HS-5 (cell line): ENCODE results near the gene CFAP90.

Experiments used
- DNase-seq: peaks from one replicate; pipeline ENCODE4 v3.0.0-alpha.2; 2012; ENCODE audit warnings: low read depth

Gene CFAP90

GRCh38 chr5:7868427-7868772, 17.5 kb upstream of the CFAP90 start:
- no peak for DNase-seq

- DNase-seq = no peak
Measured at GRCh38 chr5:7867260-7867659, 16.3 kb upstream of the CFAP90 start.

- DNase-seq = no peak
Measured at GRCh38 chr5:7866196-7866595, 15.3 kb upstream of the CFAP90 start.

GRCh38 chr5:7857926-7858632, 7.1 kb upstream of the CFAP90 start:
- DNase-seq = no peak

GRCh38 chr5:7857361-7857760, 6.4 kb upstream of the CFAP90 start:
- DNase-seq = no peak

- DNase-seq = no peak
Measured at GRCh38 chr5:7856855-7857254, 5.9 kb upstream of the CFAP90 start.

GRCh38 chr5:7855611-7856010, 4.7 kb upstream of the CFAP90 start:
- DNase-seq = no peak

GRCh38 chr5:7852988-7853387, 2.1 kb upstream of the CFAP90 start:
- no peak for DNase-seq

GRCh38 chr5:7852542-7852941, 1.6 kb upstream of the CFAP90 start:
- no peak for DNase-seq

- DNase-seq = no peak
Measured at GRCh38 chr5:7851617-7852289, 820 bp upstream of the CFAP90 start.

GRCh38 chr5:7851240-7851592, 283 bp upstream of the CFAP90 start:
- DNase-seq = no peak

GRCh38 chr5:7849681-7850394, 1.1 kb downstream of the CFAP90 start:
- no peak for DNase-seq

- no peak for DNase-seq
Measured at GRCh38 chr5:7848296-7848695, 2.6 kb downstream of the CFAP90 start.

- no peak for DNase-seq
Measured at GRCh38 chr5:7846327-7846726, 4.6 kb downstream of the CFAP90 start.

- DNase-seq = no peak
Measured at GRCh38 chr5:7845557-7845956, 5.4 kb downstream of the CFAP90 start.

GRCh38 chr5:7844901-7845300, 6.0 kb downstream of the CFAP90 start:
- no peak for DNase-seq

- DNase-seq = no peak
Measured at GRCh38 chr5:7842531-7842930, 8.4 kb downstream of the CFAP90 start.

- DNase-seq = no peak
Measured at GRCh38 chr5:7837403-7837802, 13.5 kb downstream of the CFAP90 start.

GRCh38 chr5:7834982-7835381, 16.0 kb downstream of the CFAP90 start:
- no peak for DNase-seq

- DNase-seq = no peak
Measured at GRCh38 chr5:7828269-7828668, 22.7 kb downstream of the CFAP90 start.

GRCh38 chr5:7827610-7828009, 23.3 kb downstream of the CFAP90 start:
- no peak for DNase-seq

- DNase-seq = no peak
Measured at GRCh38 chr5:7825630-7826029, 25.3 kb downstream of the CFAP90 start.

GRCh38 chr5:7824995-7825394, 25.9 kb downstream of the CFAP90 start:
- no peak for DNase-seq

- no peak for DNase-seq
Measured at GRCh38 chr5:7823594-7823993, 27.3 kb downstream of the CFAP90 start.
